Activated CD8-positive, alpha-beta T cell treated with anti-CD3 and anti-CD28 coated beads, Interleukin-2, amount 10 ng/mL, durations not matched to agents 7 days and 5 days (primary cell): ENCODE results near the gene C17orf75. TPM values are rescaled to one million over a fixed set of nuclear protein-coding genes. Genes with fewer than 3 reads are reported as not detected.

Experiments used
- ATAC-seq: fragments of 150-1000 bp; cut with Tn5 transposase; one replicate; pipeline ENCODE4 v1.10.0; 2021; ENCODE audit warnings: moderate library complexity
- CTCF ChIA-PET: fragments of 350-600 bp; sonication (Branson Sonifier 250); formaldehyde crosslinking; loops from one replicate; lab custom pipeline; 2021; ENCODE audit warnings: antibody characterized with exemption; lab: Charles Lee
- POLR2A ChIA-PET: fragments of 350-600 bp; sonication (Branson Sonifier 250); formaldehyde crosslinking; loops from one replicate; lab custom pipeline; 2021; ENCODE audit warnings: antibody characterized with exemption; lab: Charles Lee
- DNase-seq: peaks from one replicate; pipeline ENCODE4 v3.0.0-alpha.2; 2020
- H3K27ac Mint-ChIP-seq: one replicate; pipeline ENCODE4 v1.8.0; 2021; ENCODE audit warnings: mild to moderate bottlenecking, mixed read lengths
- H3K27me3 Mint-ChIP-seq: one replicate; pipeline ENCODE4 v1.8.0; 2021; ENCODE audit warnings: low read depth, mixed read lengths
- H3K36me3 Mint-ChIP-seq: one replicate; pipeline ENCODE4 v1.8.0; 2021; ENCODE audit warnings: low read depth, mixed read lengths
- H3K4me1 Mint-ChIP-seq: one replicate; pipeline ENCODE4 v1.8.0; 2021; ENCODE audit warnings: low read depth, mixed read lengths
- H3K4me3 Mint-ChIP-seq: one replicate; pipeline ENCODE4 v1.8.0; 2021; ENCODE audit warnings: mild to moderate bottlenecking, mixed read lengths
- H3K9me3 Mint-ChIP-seq: one replicate; pipeline ENCODE4 v1.8.0; 2022; ENCODE audit warnings: mixed read lengths; ENCODE audit not compliant: insufficient read depth
- total RNA-seq, 2 experiments: library from RNA; stranded (reverse); gene quantifications; one replicate each; pipeline ENCODE4 v1.2.3, GENCODE V29; 2021

The C17orf75 gene
- total RNA-seq, 2 experiments from 2014 or later, result 29.0 to 34.0 TPM

- Mint-ChIP-seq H3K4me3 (no peak overlapping the region), H3K4me1 (no peaks in the 10 kb centered on the region), H3K27ac (no peak overlapping the region), H3K9me3 (no peaks in the 10 kb centered on the region), H3K36me3 (no peaks in the 10 kb centered on the region), H3K27me3 (peaks cover 13% of the 10 kb centered on the region)
- no peak for DNase-seq
- no peak for ATAC-seq
- ChIA-PET POLR2A (no interaction called here), CTCF (interaction anchor here (0.9 to 1.8 kb wide), 2 partner anchors 17 to 50 kb away, joined by 3 to 4 read pairs; no protein-coding TSS in a partner anchor)
These were observed 38.9 kb downstream of the C17orf75 start for GRCh38 chr17:32302860-32303649.

GRCh38 chr17:32302037-32302436, 39.9 kb downstream of the C17orf75 start:
- Mint-ChIP-seq H3K36me3 (no peaks in the 10 kb centered on the region), H3K27ac (no peak overlapping the region), H3K9me3 (no peaks in the 10 kb centered on the region), H3K4me1 (no peaks in the 10 kb centered on the region), H3K4me3 (no peak overlapping the region), H3K27me3 (peaks cover 6% of the 10 kb centered on the region)
- CTCF ChIA-PET, result interaction anchor here (1.8 kb wide), 1 partner anchor 18 kb away, joined by 4 read pairs; no protein-coding TSS in a partner anchor
- POLR2A ChIA-PET, result no interaction called here
- ATAC-seq, result no peak
- no peak for DNase-seq

- peaks cover 5% of the 10 kb centered on the region for H3K27me3 Mint-ChIP-seq
- H3K27ac Mint-ChIP-seq, result no peak overlapping the region
- H3K4me3 Mint-ChIP-seq, result no peak overlapping the region
- DNase-seq, result no peak
- no peak for ATAC-seq
- ChIA-PET POLR2A (no interaction called here), CTCF (no interaction called here)
- H3K9me3 Mint-ChIP-seq, result no peaks in the 10 kb centered on the region
- no peaks in the 10 kb centered on the region for H3K4me1 Mint-ChIP-seq
- H3K36me3 Mint-ChIP-seq, result no peaks in the 10 kb centered on the region
These were observed 42.3 kb downstream of the C17orf75 start for GRCh38 chr17:32299580-32300164.

GRCh38 chr17:32298721-32299579, 43.0 kb downstream of the C17orf75 start:
- no peaks in the 10 kb centered on the region for H3K4me1 Mint-ChIP-seq

GRCh38 chr17:32298298-32298697, 43.7 kb downstream of the C17orf75 start:
- DNase-seq (no peak), ATAC-seq (no peak)
- no peak overlapping the region for H3K4me3 Mint-ChIP-seq
- no peaks in the 10 kb centered on the region for H3K36me3 Mint-ChIP-seq
- ChIA-PET POLR2A (interaction anchor here (0.7 kb wide), 1 partner anchor 27 kb away, joined by 5 read pairs; no protein-coding TSS in a partner anchor), CTCF (no interaction called here)
- no peaks in the 10 kb centered on the region for H3K9me3 Mint-ChIP-seq
- no peak overlapping the region for H3K27ac Mint-ChIP-seq
- no peaks in the 10 kb centered on the region for H3K4me1 Mint-ChIP-seq
- peaks cover 2% of the 10 kb centered on the region for H3K27me3 Mint-ChIP-seq

More at GRCh38 chr17:32298721-32299579, 43.0 kb downstream of the C17orf75 start:
- Mint-ChIP-seq H3K27me3 (peaks cover 2% of the 10 kb centered on the region), H3K4me3 (no peak overlapping the region), H3K27ac (no peak overlapping the region), H3K36me3 (no peaks in the 10 kb centered on the region), H3K9me3 (no peaks in the 10 kb centered on the region)
- ChIA-PET POLR2A (interaction anchor here (0.7 kb wide), 1 partner anchor 27 kb away, joined by 5 read pairs; no protein-coding TSS in a partner anchor), CTCF (no interaction called here)
- DNase-seq (no peak), ATAC-seq (no peak)

- ATAC-seq (no peak), DNase-seq (no peak)
- H3K4me3 Mint-ChIP-seq, result no peak overlapping the region
- H3K36me3 Mint-ChIP-seq, result no peaks in the 10 kb centered on the region
- CTCF ChIA-PET, result no interaction called here
- H3K27ac Mint-ChIP-seq, result no peak overlapping the region
- H3K9me3 Mint-ChIP-seq, result no peaks in the 10 kb centered on the region
- POLR2A ChIA-PET, result no interaction called here
- H3K27me3 Mint-ChIP-seq, result peaks cover 2% of the 10 kb centered on the region
- no peaks in the 10 kb centered on the region for H3K4me1 Mint-ChIP-seq
These were observed 44.1 kb downstream of the C17orf75 start for GRCh38 chr17:32297860-32298259.

GRCh38 chr17:32297424-32297823, 44.5 kb downstream of the C17orf75 start:
- H3K27ac Mint-ChIP-seq, result no peak overlapping the region
- DNase-seq, result no peak
- no peaks in the 10 kb centered on the region for H3K36me3 Mint-ChIP-seq
- H3K9me3 Mint-ChIP-seq, result no peaks in the 10 kb centered on the region
- no peak overlapping the region for H3K4me3 Mint-ChIP-seq
- no peaks in the 10 kb centered on the region for H3K4me1 Mint-ChIP-seq
- no peak for ATAC-seq
- ChIA-PET CTCF (no interaction called here), POLR2A (no interaction called here)
- peaks cover 2% of the 10 kb centered on the region for H3K27me3 Mint-ChIP-seq

GRCh38 chr17:32292094-32292493, 49.9 kb downstream of the C17orf75 start:
- Mint-ChIP-seq H3K9me3 (no peaks in the 10 kb centered on the region), H3K27ac (no peak overlapping the region), H3K4me3 (no peak overlapping the region), H3K36me3 (no peaks in the 10 kb centered on the region), H3K4me1 (peaks cover 6% of the 10 kb centered on the region), H3K27me3 (peaks cover 10% of the 10 kb centered on the region)
- CTCF ChIA-PET, result no interaction called here
- DNase-seq, result no peak
- POLR2A ChIA-PET, result no interaction called here
- ATAC-seq, result no peak

GRCh38 chr17:32289471-32290070, 52.4 kb downstream of the C17orf75 start:
- H3K4me1 Mint-ChIP-seq, result peaks cover 6% of the 10 kb centered on the region
- no peak for DNase-seq
- H3K36me3 Mint-ChIP-seq, result no peaks in the 10 kb centered on the region
- ChIA-PET POLR2A (no interaction called here), CTCF (interaction anchor here (1.1 kb wide), 1 partner anchor 36 kb away, joined by 3 read pairs; no protein-coding TSS in a partner anchor)
- H3K27ac Mint-ChIP-seq, result no peak overlapping the region
- ATAC-seq, result no peak
- H3K9me3 Mint-ChIP-seq, result no peaks in the 10 kb centered on the region
- H3K27me3 Mint-ChIP-seq, result peaks cover 8% of the 10 kb centered on the region
- no peak overlapping the region for H3K4me3 Mint-ChIP-seq

GRCh38 chr17:32288615-32289014, 53.4 kb downstream of the C17orf75 start:
- H3K36me3 Mint-ChIP-seq, result no peaks in the 10 kb centered on the region
- peaks cover 11% of the 10 kb centered on the region for H3K27me3 Mint-ChIP-seq
- no peak for ATAC-seq
- H3K9me3 Mint-ChIP-seq, result no peaks in the 10 kb centered on the region
- ChIA-PET CTCF (interaction anchor here (1.3 kb wide), 1 partner anchor 30 kb away, joined by 4 read pairs; no protein-coding TSS in a partner anchor), POLR2A (no interaction called here)
- no peak overlapping the region for H3K4me3 Mint-ChIP-seq
- no peak for DNase-seq
- no peak overlapping the region for H3K27ac Mint-ChIP-seq
- peaks cover 6% of the 10 kb centered on the region for H3K4me1 Mint-ChIP-seq

- DNase-seq (no peak), ATAC-seq (no peak)
- ChIA-PET CTCF (interaction anchor here (1.3 kb wide), 1 partner anchor 31 kb away, joined by 4 read pairs; no protein-coding TSS in a partner anchor), POLR2A (no interaction called here)
- H3K9me3 Mint-ChIP-seq, result no peaks in the 10 kb centered on the region
- H3K27me3 Mint-ChIP-seq, result peaks cover 13% of the 10 kb centered on the region
- H3K4me3 Mint-ChIP-seq, result no peak overlapping the region
- no peaks in the 10 kb centered on the region for H3K36me3 Mint-ChIP-seq
- H3K4me1 Mint-ChIP-seq, result peaks cover 6% of the 10 kb centered on the region
- H3K27ac Mint-ChIP-seq, result no peak overlapping the region
These were observed 54.0 kb downstream of the C17orf75 start for GRCh38 chr17:32287804-32288511.
